ENCODE measurements around the gene MYADML2. TPM values are rescaled to one million over a fixed set of nuclear protein-coding genes. Genes with fewer than 3 reads are reported as not detected.

The MYADML2 gene
- total and polyA plus RNA-seq, 2 donors = 0.42 TPM; not detected in 1

GRCh38 chr17:81905424-81905875 is 41.6 kb downstream of the MYADML2 start:
- H3K4me1 ChIP-seq (ENCODE audit: insufficient read depth) = no peaks in the 10 kb centered on the region
- no peak overlapping the region for H3K27ac ChIP-seq (ENCODE audit: low read depth)
- DNase-seq (ENCODE audit: extremely low spot score) = no peak
- H3K4me3 ChIP-seq (ENCODE audit: low read depth, low read length) = no peak overlapping the region
- 93% methylated on average over 16 of the region's 16 CpGs for WGBS
- H3K36me3 ChIP-seq (ENCODE audit: insufficient read depth) = no peaks in the 10 kb centered on the region

GRCh38 chr17:81904600-81905423 is 42.2 kb downstream of the MYADML2 start:
- H3K36me3 ChIP-seq (ENCODE audit: insufficient read depth) = no peaks in the 10 kb centered on the region
- DNase-seq (ENCODE audit: extremely low spot score) = no peak
- no peak overlapping the region for H3K4me3 ChIP-seq (ENCODE audit: low read depth, low read length)
- no peaks in the 10 kb centered on the region for H3K4me1 ChIP-seq (ENCODE audit: insufficient read depth)
- H3K27ac ChIP-seq (ENCODE audit: low read depth) = no peak overlapping the region
- 92% methylated on average over 28 of the region's 28 CpGs for whole genome bisulfite sequencing

DNA sequence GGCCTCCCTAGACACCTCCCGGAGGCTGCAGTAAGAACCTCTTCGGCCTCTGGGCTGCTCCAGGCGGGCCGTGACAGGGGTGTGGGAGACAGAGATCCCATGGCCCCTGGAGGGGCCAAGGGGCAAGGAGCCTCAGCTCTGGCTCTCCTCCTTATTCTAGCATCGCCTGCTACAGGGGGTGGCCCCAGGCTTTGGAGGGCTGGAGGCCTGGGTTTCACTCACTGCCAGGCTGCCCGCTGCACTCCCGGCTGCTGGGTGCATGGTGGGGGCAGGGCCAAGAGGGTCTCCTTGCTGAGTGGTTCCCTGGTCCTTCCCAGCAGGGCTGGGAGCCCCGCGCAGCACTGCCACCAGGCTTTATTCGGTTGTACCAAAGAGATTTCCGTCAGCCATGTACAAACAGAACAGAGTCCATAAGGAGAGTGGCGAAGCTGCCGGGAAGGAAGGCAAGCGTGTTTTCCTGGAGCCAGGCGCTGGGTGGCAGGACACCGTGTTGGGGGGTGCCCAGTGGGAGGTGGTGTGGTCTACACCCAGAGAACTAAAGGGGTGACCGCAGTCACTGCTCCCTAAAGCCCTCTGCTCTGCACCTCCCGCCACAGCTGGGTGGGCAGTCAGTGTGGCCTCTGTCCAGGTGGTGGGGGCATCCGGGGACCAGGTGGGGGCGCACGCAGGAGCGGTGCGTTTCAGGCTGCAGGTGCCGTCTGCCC is 43.0 kb downstream of the MYADML2 start:
- H3K27ac ChIP-seq (ENCODE audit: low read depth) = no peak overlapping the region
- no peaks in the 10 kb centered on the region for H3K4me1 ChIP-seq (ENCODE audit: insufficient read depth)
- no peak overlapping the region for H3K4me3 ChIP-seq (ENCODE audit: low read depth, low read length)
- DNase-seq (ENCODE audit: extremely low spot score) = no peak
- WGBS = 95% methylated on average over 24 of the region's 24 CpGs
- H3K36me3 ChIP-seq (ENCODE audit: insufficient read depth) = peaks cover 2% of the 10 kb centered on the region

DNA sequence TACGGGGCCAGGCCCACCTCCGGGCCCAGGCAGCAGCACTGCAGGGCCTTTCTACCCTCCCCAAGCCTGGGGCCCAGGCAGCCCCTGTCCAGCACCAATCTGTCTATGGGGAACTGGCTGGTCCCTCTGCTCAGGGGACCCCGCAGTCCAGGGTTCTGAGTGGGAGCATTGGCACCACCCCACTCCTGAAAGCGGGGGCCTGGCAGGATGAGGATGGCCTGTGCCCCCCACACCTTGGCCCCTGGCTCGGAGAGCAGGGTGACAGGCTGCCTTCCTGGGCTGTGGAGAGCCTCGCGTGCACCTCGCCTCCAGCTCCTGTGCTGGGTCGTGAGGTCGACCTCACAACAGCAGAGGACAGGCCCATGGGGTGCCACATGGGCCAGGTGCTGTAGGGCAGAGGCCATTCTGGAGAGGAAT is 43.6 kb downstream of the MYADML2 start:
- Histone ChIP-seq H3K4me3 (ENCODE audit: low read depth, low read length) (no peak overlapping the region), H3K4me1 (ENCODE audit: insufficient read depth) (no peaks in the 10 kb centered on the region), H3K36me3 (ENCODE audit: insufficient read depth) (peaks cover 3% of the 10 kb centered on the region), H3K27ac (ENCODE audit: low read depth) (no peak overlapping the region)
- DNase-seq (ENCODE audit: extremely low spot score) = no peak
- 93% methylated on average over 10 of the region's 10 CpGs for WGBS

GRCh38 chr17:81902653-81903414 is 44.2 kb downstream of the MYADML2 start:
- DNase-seq (ENCODE audit: extremely low spot score) = no peak
- peaks cover 3% of the 10 kb centered on the region for H3K36me3 ChIP-seq (ENCODE audit: insufficient read depth)
- H3K27ac ChIP-seq (ENCODE audit: low read depth) = no peak overlapping the region
- H3K4me1 ChIP-seq (ENCODE audit: insufficient read depth) = no peaks in the 10 kb centered on the region
- WGBS = 36% methylated on average over 47 of the region's 47 CpGs
- H3K4me3 ChIP-seq (ENCODE audit: low read depth, low read length) = peak overlapping the region; percentile 25

GRCh38 chr17:81902023-81902652 is 44.9 kb downstream of the MYADML2 start, which contains the start of gene NPB:
NPB (plus strand) TSS chr17:81902238; CDS start chr17:81902278, 40 bp downstream.
- peaks cover 3% of the 10 kb centered on the region for H3K36me3 ChIP-seq (ENCODE audit: insufficient read depth)
- WGBS = under 1% methylated on average over 79 of the region's 79 CpGs

GRCh38 chr17:81901167-81902022 is 45.6 kb downstream of the MYADML2 start:
- H3K36me3 ChIP-seq (ENCODE audit: insufficient read depth) = peaks cover 3% of the 10 kb centered on the region
- DNase-seq (ENCODE audit: extremely low spot score) = no peak
- WGBS = 52% methylated on average over 21 of the region's 21 CpGs
- no peak overlapping the region for H3K27ac ChIP-seq (ENCODE audit: low read depth)
- peak overlapping the region; percentile 25 for H3K4me3 ChIP-seq (ENCODE audit: low read depth, low read length)
- H3K4me1 ChIP-seq (ENCODE audit: insufficient read depth) = no peaks in the 10 kb centered on the region

More at GRCh38 chr17:81902023-81902652, 44.9 kb downstream of the MYADML2 start, which contains the start of gene NPB:
- Histone ChIP-seq H3K27ac (ENCODE audit: low read depth) (no peak within 1 kb of the TSS), H3K4me1 (ENCODE audit: insufficient read depth) (no peaks in the 10 kb centered on the region), H3K4me3 (ENCODE audit: low read depth, low read length) (peak within 1 kb of the TSS; percentile 25)
- DNase-seq (ENCODE audit: extremely low spot score) = no peak

GRCh38 chr17:81900181-81900820 is 46.7 kb downstream of the MYADML2 start:
- 81% methylated on average over 18 of the region's 18 CpGs for WGBS
- Histone ChIP-seq H3K4me3 (ENCODE audit: low read depth, low read length) (no peak overlapping the region), H3K4me1 (ENCODE audit: insufficient read depth) (no peaks in the 10 kb centered on the region), H3K36me3 (ENCODE audit: insufficient read depth) (peaks cover 3% of the 10 kb centered on the region), H3K27ac (ENCODE audit: low read depth) (no peak overlapping the region)
- no peak for DNase-seq (ENCODE audit: extremely low spot score)

DNA sequence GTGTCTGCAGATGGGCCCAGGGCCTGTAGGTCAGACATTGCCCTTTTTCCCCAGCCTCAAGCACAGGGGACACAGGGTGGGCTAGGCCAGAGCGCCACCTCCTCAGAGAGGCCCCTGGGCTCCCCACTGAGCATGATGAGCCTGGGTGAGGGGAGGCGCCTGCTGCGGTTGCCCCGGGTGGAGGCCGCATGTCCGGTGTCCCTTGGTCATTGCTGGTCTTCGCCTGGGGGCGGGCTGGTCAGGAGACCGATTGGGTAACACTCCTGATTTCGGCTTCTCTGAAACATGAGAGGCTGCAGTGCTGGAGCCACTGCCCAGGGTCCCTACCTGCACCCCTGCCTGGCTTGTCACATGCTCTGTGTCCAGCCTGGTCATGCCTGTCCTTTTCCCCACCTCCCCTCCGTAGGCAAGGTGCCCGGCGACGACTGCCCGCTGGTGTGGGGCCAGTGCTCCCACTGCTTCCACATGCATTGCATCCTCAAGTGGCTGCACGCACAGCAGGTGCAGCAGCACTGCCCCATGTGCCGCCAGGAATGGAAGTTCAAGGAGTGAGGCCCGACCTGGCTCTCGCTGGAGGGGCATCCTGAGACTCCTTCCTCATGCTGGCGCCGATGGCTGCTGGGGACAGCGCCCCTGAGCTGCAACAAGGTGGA is 47.4 kb downstream of the MYADML2 start:
- Histone ChIP-seq H3K27ac (ENCODE audit: low read depth) (no peak overlapping the region), H3K4me1 (ENCODE audit: insufficient read depth) (no peaks in the 10 kb centered on the region), H3K36me3 (ENCODE audit: insufficient read depth) (peaks cover 3% of the 10 kb centered on the region), H3K4me3 (ENCODE audit: low read depth, low read length) (no peak overlapping the region)
- 92% methylated on average over 22 of the region's 22 CpGs for WGBS
- no peak for DNase-seq (ENCODE audit: extremely low spot score)

GRCh38 chr17:81898885-81899284 is 48.1 kb downstream of the MYADML2 start:
- H3K36me3 ChIP-seq (ENCODE audit: insufficient read depth) = peaks cover 3% of the 10 kb centered on the region
- no peak overlapping the region for H3K4me3 ChIP-seq (ENCODE audit: low read depth, low read length)
- WGBS = 94% methylated on average over 9 of the region's 9 CpGs
- no peak for DNase-seq (ENCODE audit: extremely low spot score)
- H3K4me1 ChIP-seq (ENCODE audit: insufficient read depth) = no peaks in the 10 kb centered on the region
- H3K27ac ChIP-seq (ENCODE audit: low read depth) = no peak overlapping the region

DNA sequence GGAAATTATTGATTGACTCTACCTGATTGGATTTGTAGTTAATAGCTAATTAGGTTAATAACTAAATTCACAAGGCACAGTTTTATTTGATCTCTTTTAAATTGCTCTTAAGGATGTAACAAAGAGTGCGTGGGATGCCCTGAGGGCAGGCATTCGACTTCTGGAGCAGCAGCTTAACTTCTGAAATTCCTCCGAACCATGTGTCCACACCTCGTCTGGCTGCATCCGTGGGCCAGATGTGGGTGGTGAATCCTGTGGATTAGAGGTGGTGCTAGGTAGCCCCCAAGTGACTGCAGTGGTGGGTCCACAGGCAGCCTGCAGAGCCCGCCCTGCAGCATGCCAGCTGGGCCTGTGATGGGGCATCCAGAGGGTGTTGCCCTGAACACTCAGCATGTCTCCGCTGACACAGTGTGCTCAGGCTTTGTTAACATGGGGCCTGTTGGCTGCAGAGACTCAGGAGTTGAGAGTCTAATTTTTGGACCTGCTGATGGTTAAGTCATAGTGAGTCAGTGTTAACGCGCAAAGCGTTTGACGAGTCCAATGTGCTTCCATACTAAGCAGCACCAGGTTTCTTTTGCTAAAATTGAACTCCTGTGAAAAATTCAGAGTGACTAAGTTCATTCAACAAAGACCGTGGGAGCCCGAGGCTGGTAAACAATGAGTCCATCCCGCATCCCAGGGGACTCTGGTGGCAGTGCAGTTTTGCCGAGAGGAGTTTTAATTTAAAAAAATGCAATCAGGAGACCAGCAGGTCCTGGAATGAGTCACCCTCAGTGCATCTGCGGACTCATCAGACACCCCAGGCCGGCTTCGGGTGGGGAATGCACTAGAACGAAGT is 48.8 kb downstream of the MYADML2 start:
- peaks cover 3% of the 10 kb centered on the region for H3K36me3 ChIP-seq (ENCODE audit: insufficient read depth)
- no peaks in the 10 kb centered on the region for H3K4me1 ChIP-seq (ENCODE audit: insufficient read depth)
- H3K27ac ChIP-seq (ENCODE audit: low read depth) = no peak overlapping the region
- 92% methylated on average over 19 of the region's 19 CpGs for WGBS
- DNase-seq (ENCODE audit: extremely low spot score) = no peak
- H3K4me3 ChIP-seq (ENCODE audit: low read depth, low read length) = no peak overlapping the region

Data from urinary bladder (tissue), 4 donors.